Lower leg skin (tissue), 4 donors: Measurements from ENCODE around the gene MYOT. TPM values are rescaled to one million over a fixed set of nuclear protein-coding genes. Genes with fewer than 3 reads are reported as not detected.
"Not testable (repeated sequence)": the region's sequence is repeated elsewhere in the genome, so short reads cannot be mapped to it uniquely, and the experiment has no call there.

ENCODE experiments used
- DNase-seq, 2 donors: peaks; one replicate each; pipeline ENCODE4 v3.0.0-alpha.2; 2019; ENCODE audit warnings: low spot score in 2 of 2
- H3K4me3 ChIP-seq: fragments of 200-600 bp; sonication (generic); 2 replicates; pipeline ENCODE4 v1.5.1; 2017; ENCODE audit warnings: mild to moderate bottlenecking, low read depth; ENCODE audit not compliant: poor library complexity, severe bottlenecking
- CTCF ChIP-seq, 3 donors: fragments of 450-650 bp; IDR thresholded peaks; one replicate each; pipeline ENCODE4 v1.5.1; 2016; ENCODE audit warnings: antibody characterized with exemption in 3 of 3, mild to moderate bottlenecking in 3 of 3, moderate library complexity in 2 of 3
- POLR2A ChIP-seq, 2 donors: fragments of 450-650 bp; IDR thresholded peaks; one replicate each; pipeline ENCODE4 v1.6.1; 2016 to 2017; ENCODE audit warnings: antibody characterized with exemption in 2 of 2, mild to moderate bottlenecking in 1 of 2, moderate library complexity in 1 of 2
- WGBS, 2 donors: methylation state at CpG; one replicate each; pipeline ENCODE4 v1.1.5; 2018; 5-methylcytosine and 5-hydroxymethylcytosine counted together
- intact Hi-C: fragments of 100-400 bp; cut with DNase I; formaldehyde crosslinking; loops from one replicate; pipeline ENCODE4 v1.15.0; 2023; ENCODE audit warnings: low total_unique reads
- total RNA-seq, 4 donors: library from RNA; depleted of rRNA; stranded (reverse); fragments of >200 nt; gene quantifications; one replicate each; pipeline ENCODE4 v1.1.0, GENCODE V29; 2016

MYOT gene
- total RNA-seq, 4 donors from 2014 or later = 0.08 to 3.2 (median 1.2) TPM

GRCh38 chr5:137858223-137858916 lies 9.3 kb upstream of the MYOT start:
- DNase-seq = no peak
- no peak overlapping the region for H3K4me3 ChIP-seq

GRCh38 chr5:137858954-137859353 lies 8.7 kb upstream of the MYOT start:
- intact Hi-C loops = no loop called here
- TF ChIP-seq CTCF (IDR thresholded peaks at IDR 0.05) (no peak), POLR2A (IDR thresholded peaks at IDR 0.05) (no peak)
- H3K4me3 ChIP-seq = no peak overlapping the region
- WGBS, 2 donors = 80 to 86% methylated on average over 5 of the region's 5 CpGs
- DNase-seq = no peak

More at GRCh38 chr5:137858223-137858916, 9.3 kb upstream of the MYOT start:
- intact Hi-C loops = no loop called here
- 28 to 29% methylated on average over 3 of the region's 3 CpGs for WGBS, 2 donors
- TF ChIP-seq POLR2A (IDR thresholded peaks at IDR 0.05) = no peak
- TF ChIP-seq CTCF (IDR thresholded peaks at IDR 0.05) = no peak

- TF ChIP-seq POLR2A (IDR thresholded peaks at IDR 0.05) = no peak
- no peak for TF ChIP-seq CTCF (IDR thresholded peaks at IDR 0.05)
- intact Hi-C loops = no loop called here
- no peak for DNase-seq
- 90 to 91% methylated on average over 3 of the region's 3 CpGs for WGBS, 2 donors
- no peak overlapping the region for H3K4me3 ChIP-seq
Measured at GRCh38 chr5:137862251-137862650, 5.4 kb upstream of the MYOT start.

GRCh38 chr5:137863653-137864052 lies 4.0 kb upstream of the MYOT start:
- H3K4me3 ChIP-seq, intact Hi-C loops, DNase-seq: not testable (repeated sequence)
- WGBS, 2 donors = 89 to 93% methylated on average over 6 of the region's 6 CpGs

- no peak for DNase-seq
- TF ChIP-seq CTCF (IDR thresholded peaks at IDR 0.05) (no peak), POLR2A (IDR thresholded peaks at IDR 0.05) (no peak)
- H3K4me3 ChIP-seq = no peak overlapping the region
- intact Hi-C loops = no loop called here
- 90 to 93% methylated on average over 4 of the region's 4 CpGs for WGBS, 2 donors
Measured at GRCh38 chr5:137866541-137867388, 895 bp upstream of the MYOT start.

GRCh38 chr5:137870647-137871339 lies 3.1 kb downstream of the MYOT start:
- DNase-seq = no peak
- TF ChIP-seq CTCF (IDR thresholded peaks at IDR 0.05) (no peak), POLR2A (IDR thresholded peaks at IDR 0.05) (no peak)
- no peak overlapping the region for H3K4me3 ChIP-seq
- 92 to 97% methylated on average over 7 of the region's 7 CpGs for WGBS, 2 donors
- intact Hi-C loops = no loop called here
